Astrocyte (in vitro differentiated cells and primary cell): ENCODE measurements around the gene INTS2.

ENCODE experiments used
- CTCF ChIP-seq: IDR thresholded peaks from 2 replicates; pipeline ENCODE4 v1.5.1; 2011; ENCODE audit warnings: low read depth, mild to moderate bottlenecking, inconsistent platforms, low read length, moderate library complexity; ENCODE audit not compliant: insufficient read depth
- EZH2 ChIP-seq: IDR thresholded peaks from 2 replicates; pipeline ENCODE4 v1.6.1; 2012; ENCODE audit warnings: mild to moderate bottlenecking, low read length, inconsistent platforms; ENCODE audit not compliant: insufficient read depth

- no peak for TF ChIP-seq EZH2
- TF ChIP-seq CTCF: no peak
Measured at GRCh38 chr17:61846761-61847375, 80.9 kb downstream of the INTS2 start.
